ENCODE data around the gene DOLPP1. TPM values are rescaled to one million over a fixed set of nuclear protein-coding genes. Genes with fewer than 3 reads are reported as not detected.

DOLPP1 gene
- polyA plus RNA-seq, 1 of the 3 experiments (the other 2 are of a cell fraction) = 19.9 TPM

DNA sequence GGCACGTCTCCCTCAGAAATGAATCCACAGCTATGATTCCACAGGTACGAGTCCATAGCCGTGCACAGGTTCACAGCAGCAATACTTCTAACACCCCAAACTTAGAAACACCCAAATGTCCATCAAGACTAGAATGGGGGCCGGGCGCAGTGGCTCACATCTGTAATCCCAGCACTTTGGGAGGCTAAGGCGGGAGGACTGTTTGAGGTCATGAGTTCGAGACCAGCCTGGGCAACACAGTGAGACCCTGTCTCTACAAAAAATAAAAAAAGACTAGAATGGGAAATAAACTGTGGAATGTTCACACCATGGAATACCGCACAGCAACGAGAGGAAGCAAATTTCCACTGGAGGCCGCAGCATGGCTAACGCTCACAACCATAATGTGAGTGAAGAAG lies 4.3 kb upstream of the DOLPP1 start:
- H3K4me3 ChIP-seq (ENCODE audit: low read depth in 2 of 2, low read length in 1 of 2) = no peak overlapping the region
- POLR2A ChIA-PET = no interaction called here
- peaks cover 3% of the 10 kb centered on the region for H3K79me2 ChIP-seq (ENCODE audit: insufficient read depth)
- no peak overlapping the region for H3K9ac ChIP-seq
- no peaks in the 10 kb centered on the region for H4K20me1 ChIP-seq (ENCODE audit: insufficient read depth)
- no peaks in the 10 kb centered on the region for H3K9me2 ChIP-seq
- 87% methylated on average over 11 of the region's 11 CpGs for WGBS (ENCODE audit: low lambda C conversion rate)
- no peaks in the 10 kb centered on the region for H3K27me3 ChIP-seq (ENCODE audit: insufficient read depth)
- peaks cover 0 to 12% of the 10 kb centered on the region in 2 experiments; a peak in 2 of 4 replicates for H3K4me1 ChIP-seq (ENCODE audit: control insufficient read depth in 1 of 2, insufficient read depth in 2 of 2, low read depth in 1 of 2, low read length in 1 of 2)
- H3K4me2 ChIP-seq = no peak overlapping the region
- H3K27ac ChIP-seq (ENCODE audit: low read depth in 2 of 2, low read length in 1 of 2) = no peak overlapping the region
- H3F3A ChIP-seq (replicated peaks; ENCODE audit: insufficient read depth) = peaks cover 2% of the 10 kb centered on the region
- no peak for DNase-seq
- CTCF ChIA-PET = interaction anchor here (1.2 to 1.7 kb wide), 2 partner anchors 70 to 548 kb away, joined by 3 read pairs; no protein-coding TSS in a partner anchor
- H3K36me3 ChIP-seq (replicated peaks in 1 of 2; ENCODE audit: control insufficient read depth in 1 of 2, insufficient read depth in 2 of 2, low read length in 1 of 2) = no peaks in the 10 kb centered on the region
- TF ChIP-seq SMC3 (IDR thresholded peaks at IDR 0.05; ENCODE audit: low read depth, low read length) (no peak), POLR2AphosphoS5 (IDR thresholded peaks at IDR 0.05; ENCODE audit: low read depth, low read length) (no peak), GABPA (IDR thresholded peaks at IDR 0.05; ENCODE audit: low read depth) (no peak), TCF12 (IDR thresholded peaks at IDR 0.05) (no peak), ELF1 (IDR thresholded peaks at IDR 0.05) (no peak), FOSL2 (IDR thresholded peaks at IDR 0.05; ENCODE audit: borderline replicate concordance, low read depth) (no peak), RAD21 (IDR thresholded peaks at IDR 0.05; ENCODE audit: low read length) (no peak), NFIC (IDR thresholded peaks at IDR 0.05; ENCODE audit: borderline replicate concordance) (no peak), TEAD4 (IDR thresholded peaks at IDR 0.05; ENCODE audit: borderline replicate concordance, insufficient read depth) (no peak), FOXM1 (IDR thresholded peaks at IDR 0.05; ENCODE audit: low read depth) (no peak), CHD2 (IDR thresholded peaks at IDR 0.05; ENCODE audit: low read length, partially characterized antibody) (no peak), YY1 (IDR thresholded peaks at IDR 0.05; ENCODE audit: low read depth) (no peak), NRF1 (IDR thresholded peaks at IDR 0.05; ENCODE audit: low read depth, low read length) (no peak), FOXJ3 (CRISPR knock-in tag; IDR thresholded peaks at IDR 0.05) (no peak)
- TF ChIP-seq, protein P1, sequence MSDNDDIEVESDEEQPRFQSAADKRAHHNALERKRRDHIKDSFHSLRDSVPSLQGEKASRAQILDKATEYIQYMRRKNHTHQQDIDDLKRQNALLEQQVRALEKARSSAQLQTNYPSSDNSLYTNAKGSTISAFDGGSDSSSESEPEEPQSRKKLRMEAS (IDR thresholded peaks at IDR 0.05; ENCODE audit: low read depth) = no peak
- TF ChIP-seq, protein P2, sequence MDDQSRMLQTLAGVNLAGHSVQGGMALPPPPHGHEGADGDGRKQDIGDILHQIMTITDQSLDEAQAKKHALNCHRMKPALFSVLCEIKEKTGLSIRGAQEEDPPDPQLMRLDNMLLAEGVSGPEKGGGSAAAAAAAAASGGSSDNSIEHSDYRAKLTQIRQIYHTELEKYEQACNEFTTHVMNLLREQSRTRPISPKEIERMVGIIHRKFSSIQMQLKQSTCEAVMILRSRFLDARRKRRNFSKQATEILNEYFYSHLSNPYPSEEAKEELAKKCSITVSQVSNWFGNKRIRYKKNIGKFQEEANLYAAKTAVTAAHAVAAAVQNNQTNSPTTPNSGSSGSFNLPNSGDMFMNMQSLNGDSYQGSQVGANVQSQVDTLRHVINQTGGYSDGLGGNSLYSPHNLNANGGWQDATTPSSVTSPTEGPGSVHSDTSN (IDR thresholded peaks at IDR 0.05) = no peak
- H3K9me3 ChIP-seq = no peaks in the 10 kb centered on the region
- no peak overlapping the region for H2AFZ ChIP-seq (ENCODE audit: low read depth)

DNA sequence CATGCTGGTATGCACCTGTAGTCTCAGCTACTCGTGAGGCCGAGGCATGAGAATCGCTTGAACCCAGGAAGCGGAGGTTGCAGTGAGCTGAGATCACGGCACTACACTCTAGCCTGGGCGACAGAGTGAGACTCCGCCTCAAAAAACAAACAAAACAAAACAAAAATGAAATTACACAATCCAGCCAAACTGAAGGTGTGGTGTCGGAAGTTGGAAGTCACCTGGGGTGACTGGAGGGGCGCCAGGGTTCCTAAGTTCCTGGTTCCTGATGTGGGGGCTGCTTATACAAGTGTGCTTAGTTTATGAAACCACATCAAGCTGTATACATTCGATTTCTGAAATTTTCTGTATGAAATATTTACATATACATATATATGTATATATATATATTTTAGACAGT lies 3.7 kb upstream of the DOLPP1 start:
- peaks cover 2% of the 10 kb centered on the region for H3F3A ChIP-seq (replicated peaks; ENCODE audit: insufficient read depth)
- H3K9ac ChIP-seq = no peak overlapping the region
- no peak overlapping the region for H3K27ac ChIP-seq (ENCODE audit: low read depth in 2 of 2, low read length in 1 of 2)
- no peaks in the 10 kb centered on the region for H3K9me3 ChIP-seq
- no peak overlapping the region for H2AFZ ChIP-seq (ENCODE audit: low read depth)
- no peak for DNase-seq
- TF ChIP-seq TEAD4 (IDR thresholded peaks at IDR 0.05; ENCODE audit: borderline replicate concordance, insufficient read depth) (no peak), SIN3A (IDR thresholded peaks at IDR 0.05; ENCODE audit: borderline replicate concordance, low read depth, low read length) (no peak), FOSL2 (IDR thresholded peaks at IDR 0.05; ENCODE audit: borderline replicate concordance, low read depth) (no peak), SMC3 (IDR thresholded peaks at IDR 0.05; ENCODE audit: low read depth, low read length) (no peak), TCF12 (IDR thresholded peaks at IDR 0.05) (no peak), MEF2A (IDR thresholded peaks at IDR 0.05; ENCODE audit: borderline replicate concordance, low read depth) (no peak), RXRA (IDR thresholded peaks at IDR 0.05; ENCODE audit: borderline replicate concordance, low read depth) (no peak), POLR2AphosphoS5 (IDR thresholded peaks at IDR 0.05; ENCODE audit: low read depth, low read length) (no peak)
- TF ChIP-seq, protein P3, sequence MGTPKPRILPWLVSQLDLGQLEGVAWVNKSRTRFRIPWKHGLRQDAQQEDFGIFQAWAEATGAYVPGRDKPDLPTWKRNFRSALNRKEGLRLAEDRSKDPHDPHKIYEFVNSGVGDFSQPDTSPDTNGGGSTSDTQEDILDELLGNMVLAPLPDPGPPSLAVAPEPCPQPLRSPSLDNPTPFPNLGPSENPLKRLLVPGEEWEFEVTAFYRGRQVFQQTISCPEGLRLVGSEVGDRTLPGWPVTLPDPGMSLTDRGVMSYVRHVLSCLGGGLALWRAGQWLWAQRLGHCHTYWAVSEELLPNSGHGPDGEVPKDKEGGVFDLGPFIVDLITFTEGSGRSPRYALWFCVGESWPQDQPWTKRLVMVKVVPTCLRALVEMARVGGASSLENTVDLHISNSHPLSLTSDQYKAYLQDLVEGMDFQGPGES (IDR thresholded peaks at IDR 0.05; ENCODE audit: low read depth, low read length) = no peak
- TF ChIP-seq, protein P4, sequence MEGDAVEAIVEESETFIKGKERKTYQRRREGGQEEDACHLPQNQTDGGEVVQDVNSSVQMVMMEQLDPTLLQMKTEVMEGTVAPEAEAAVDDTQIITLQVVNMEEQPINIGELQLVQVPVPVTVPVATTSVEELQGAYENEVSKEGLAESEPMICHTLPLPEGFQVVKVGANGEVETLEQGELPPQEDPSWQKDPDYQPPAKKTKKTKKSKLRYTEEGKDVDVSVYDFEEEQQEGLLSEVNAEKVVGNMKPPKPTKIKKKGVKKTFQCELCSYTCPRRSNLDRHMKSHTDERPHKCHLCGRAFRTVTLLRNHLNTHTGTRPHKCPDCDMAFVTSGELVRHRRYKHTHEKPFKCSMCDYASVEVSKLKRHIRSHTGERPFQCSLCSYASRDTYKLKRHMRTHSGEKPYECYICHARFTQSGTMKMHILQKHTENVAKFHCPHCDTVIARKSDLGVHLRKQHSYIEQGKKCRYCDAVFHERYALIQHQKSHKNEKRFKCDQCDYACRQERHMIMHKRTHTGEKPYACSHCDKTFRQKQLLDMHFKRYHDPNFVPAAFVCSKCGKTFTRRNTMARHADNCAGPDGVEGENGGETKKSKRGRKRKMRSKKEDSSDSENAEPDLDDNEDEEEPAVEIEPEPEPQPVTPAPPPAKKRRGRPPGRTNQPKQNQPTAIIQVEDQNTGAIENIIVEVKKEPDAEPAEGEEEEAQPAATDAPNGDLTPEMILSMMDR (IDR thresholded peaks at IDR 0.05) = no peak
- H4K20me1 ChIP-seq (ENCODE audit: insufficient read depth) = no peaks in the 10 kb centered on the region
- ChIA-PET POLR2A (no interaction called here), CTCF (interaction anchor here (1.2 to 1.7 kb wide), 2 partner anchors 71 to 547 kb away, joined by 3 read pairs; no protein-coding TSS in a partner anchor)
- 84% methylated on average over 10 of the region's 10 CpGs for WGBS (ENCODE audit: low lambda C conversion rate)
- no peaks in the 10 kb centered on the region for H3K9me2 ChIP-seq
- H3K4me2 ChIP-seq = no peak overlapping the region
- no peak overlapping the region for H3K4me3 ChIP-seq (ENCODE audit: low read depth in 2 of 2, low read length in 1 of 2)
- no peaks in the 10 kb centered on the region for H3K27me3 ChIP-seq (ENCODE audit: insufficient read depth)
- H3K79me2 ChIP-seq (ENCODE audit: insufficient read depth) = peaks cover 9% of the 10 kb centered on the region
- H3K4me1 ChIP-seq (ENCODE audit: control insufficient read depth in 1 of 2, insufficient read depth in 2 of 2, low read depth in 1 of 2, low read length in 1 of 2) = peaks cover 5 to 18% of the 10 kb centered on the region in 2 experiments; a peak in 2 of 4 replicates
- H3K36me3 ChIP-seq (replicated peaks in 1 of 2; ENCODE audit: control insufficient read depth in 1 of 2, insufficient read depth in 2 of 2, low read length in 1 of 2) = no peaks in the 10 kb centered on the region

Data from SK-N-SH (cell line).